GM12875 (cell line): ENCODE results near the gene GPR107.
"Not testable (repeated sequence)": the region's sequence is repeated elsewhere in the genome, so short reads cannot be mapped to it uniquely, and the experiment has no call there.

Experiments used
- H3K4me3 ChIP-seq: one replicate; pipeline ENCODE4 v1.5.1; 2011; ENCODE audit warnings: low read depth, low read length, control low read depth
- TF ChIP-seq, protein P1 (sequence below): IDR thresholded peaks from 2 replicates; pipeline ENCODE4 v1.5.1; 2011; ENCODE audit warnings: low read depth, mild to moderate bottlenecking, control low read depth, inconsistent platforms, low read length, moderate library complexity, borderline replicate concordance; ENCODE audit not compliant: insufficient read depth

GPR107 gene

DNA sequence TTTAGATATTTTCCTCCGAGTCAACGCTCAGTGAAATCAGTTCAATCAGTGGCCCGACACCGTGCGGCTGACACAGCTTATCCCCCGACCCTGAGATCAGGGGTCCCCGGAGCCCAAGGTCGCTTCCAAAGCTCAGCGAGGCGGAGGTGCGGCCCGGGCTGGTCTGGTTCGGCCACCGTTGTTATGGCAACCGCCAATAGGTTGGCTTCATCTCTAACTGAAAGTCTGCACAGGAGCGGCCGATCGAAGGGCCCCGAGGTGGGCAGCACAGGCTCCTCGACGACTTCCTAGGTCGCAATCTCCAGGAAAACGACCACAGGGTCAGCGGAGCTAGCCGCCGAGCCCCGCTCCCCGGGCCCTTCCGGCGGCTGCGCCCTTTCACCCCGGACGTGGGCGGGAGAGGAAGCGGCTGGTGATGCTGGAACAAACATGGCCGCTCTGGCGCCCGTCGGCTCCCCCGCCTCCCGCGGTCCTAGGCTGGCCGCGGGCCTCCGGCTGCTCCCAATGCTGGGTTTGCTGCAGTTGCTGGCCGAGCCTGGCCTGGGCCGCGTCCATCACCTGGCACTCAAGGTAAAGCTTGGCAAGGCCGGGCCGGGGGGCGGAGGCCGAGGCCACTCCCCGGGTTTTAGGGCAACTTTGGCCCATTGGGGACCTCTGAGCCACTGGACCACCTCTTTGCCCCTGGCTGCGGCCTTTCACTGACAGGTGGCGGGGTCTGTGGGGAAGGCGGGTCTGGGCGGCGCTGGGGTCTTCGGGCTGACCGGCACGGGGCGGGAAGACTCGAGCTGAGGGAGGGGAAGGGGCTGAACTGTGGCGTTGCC, at the start of gene GPR107:
Gene GPR107, plus strand, starts transcription at position 403 of the 821 bp plus-strand sequence. Its CDS starts 27 bp downstream, at position 430.
- peak within 1 kb of the TSS; percentile 94 for H3K4me3 ChIP-seq
- TF ChIP-seq, protein P1, sequence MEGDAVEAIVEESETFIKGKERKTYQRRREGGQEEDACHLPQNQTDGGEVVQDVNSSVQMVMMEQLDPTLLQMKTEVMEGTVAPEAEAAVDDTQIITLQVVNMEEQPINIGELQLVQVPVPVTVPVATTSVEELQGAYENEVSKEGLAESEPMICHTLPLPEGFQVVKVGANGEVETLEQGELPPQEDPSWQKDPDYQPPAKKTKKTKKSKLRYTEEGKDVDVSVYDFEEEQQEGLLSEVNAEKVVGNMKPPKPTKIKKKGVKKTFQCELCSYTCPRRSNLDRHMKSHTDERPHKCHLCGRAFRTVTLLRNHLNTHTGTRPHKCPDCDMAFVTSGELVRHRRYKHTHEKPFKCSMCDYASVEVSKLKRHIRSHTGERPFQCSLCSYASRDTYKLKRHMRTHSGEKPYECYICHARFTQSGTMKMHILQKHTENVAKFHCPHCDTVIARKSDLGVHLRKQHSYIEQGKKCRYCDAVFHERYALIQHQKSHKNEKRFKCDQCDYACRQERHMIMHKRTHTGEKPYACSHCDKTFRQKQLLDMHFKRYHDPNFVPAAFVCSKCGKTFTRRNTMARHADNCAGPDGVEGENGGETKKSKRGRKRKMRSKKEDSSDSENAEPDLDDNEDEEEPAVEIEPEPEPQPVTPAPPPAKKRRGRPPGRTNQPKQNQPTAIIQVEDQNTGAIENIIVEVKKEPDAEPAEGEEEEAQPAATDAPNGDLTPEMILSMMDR, result no peak

- TF ChIP-seq, protein P1, result no peak
- no peak overlapping the region for H3K4me3 ChIP-seq
These were observed 49.7 kb upstream of the GPR107 start for GRCh38 chr9:130003943-130004552.

DNA sequence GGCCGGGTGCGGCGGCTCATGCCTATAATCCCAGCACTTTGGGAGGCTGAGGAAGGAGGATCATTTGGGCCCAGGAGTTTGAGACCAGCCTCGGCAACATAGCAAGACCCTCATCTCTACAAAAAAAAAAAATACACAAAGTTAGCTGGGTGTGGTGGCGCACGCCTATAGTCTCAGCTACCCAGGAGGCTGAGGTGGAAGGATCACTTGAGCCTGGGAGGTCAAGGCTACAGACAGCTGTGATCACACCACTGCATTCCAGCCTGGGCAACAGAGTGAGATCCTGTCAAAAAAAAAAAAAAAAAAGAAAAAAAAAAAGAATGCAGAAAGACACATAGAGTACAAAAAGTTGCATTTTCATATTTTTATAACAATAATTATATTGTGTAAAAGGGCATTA, 46.8 kb upstream of the GPR107 start:
- peak overlapping the region; percentile 6 for H3K4me3 ChIP-seq

GRCh38 chr9:130008538-130008937, 45.2 kb upstream of the GPR107 start:
- H3K4me3 ChIP-seq, result no peak overlapping the region
- TF ChIP-seq, protein P1, result no peak

DNA sequence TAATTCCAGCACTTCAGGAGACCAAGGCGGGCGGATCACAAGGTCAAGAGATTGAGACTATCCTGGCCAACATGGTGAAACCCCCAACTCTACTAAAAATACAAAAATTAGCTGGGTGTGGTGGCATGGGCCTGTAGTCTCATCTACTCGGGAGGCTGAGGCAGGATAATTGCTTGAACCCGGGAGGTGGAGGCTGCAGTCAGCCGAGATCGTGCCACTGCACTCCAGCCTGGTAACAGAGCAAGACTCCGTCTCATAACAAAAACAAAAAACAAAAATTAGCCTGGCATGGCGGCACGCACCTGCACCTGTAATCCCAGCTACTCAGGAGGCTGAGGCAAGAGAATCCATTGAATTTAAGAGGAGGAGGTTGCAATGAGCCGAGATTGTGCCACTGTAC, 44.2 kb upstream of the GPR107 start:
- not testable (repeated sequence) for H3K4me3 ChIP-seq

GRCh38 chr9:130010151-130010988, 43.3 kb upstream of the GPR107 start:
- TF ChIP-seq, protein P1, result no peak
- no peak overlapping the region for H3K4me3 ChIP-seq

- no peak overlapping the region for H3K4me3 ChIP-seq
- TF ChIP-seq, protein P1, result no peak
These were observed 40.4 kb upstream of the GPR107 start for GRCh38 chr9:130013326-130013725.
